A549 (cell line): Measurements from ENCODE around the gene PAX9. TPM values are rescaled to one million over a fixed set of nuclear protein-coding genes. Genes with fewer than 3 reads are reported as not detected.

ENCODE experiments used
- ATAC-seq, 2 experiments: fragments of 200-7000 bp in 1 of 2; fragments of >200 bp in 1 of 2; cut with Nextera tagmentation in 1 of 2; cut with Tn5 transposase in 1 of 2; 3 replicates each; pipeline versions ENCODE4 v1.8.0 to v1.9.1; 2018 to 2020; ENCODE audit warnings: mild to moderate bottlenecking in 1 of 2, moderate library complexity in 1 of 2
- CTCF ChIA-PET: fragments of 300-600 bp; sonication (Branson Sonifier 250); formaldehyde crosslinking; extraction: SDS; loops from one replicate; lab custom pipeline; 2021; ENCODE audit warnings: antibody characterized with exemption, inconsistent platforms; lab: Yijun Ruan, JAX
- POLR2A ChIA-PET: fragments of 350-600 bp; formaldehyde crosslinking; extraction: SDS; loops from one replicate; lab custom pipeline; 2021; ENCODE audit warnings: antibody characterized with exemption, inconsistent platforms; lab: Yijun Ruan, JAX
- DNase-seq, 2 experiments: peaks; one replicate each; pipeline versions ENCODE4 v3.0.0 to v3.0.0-alpha.2; 2011 to 2016; ENCODE audit warnings: low read depth in 1 of 2, low spot score in 1 of 2
- FAIRE-seq: peaks from 2 replicates; lab custom pipeline; 2011; peaks lifted over from hg19 to GRCh38; lab: Jason Lieb, UNC
- H3K27ac ChIP-seq, 2 experiments: fragments of >200 bp; sonication (Bioruptor Twin); formaldehyde crosslinking; 3 replicates each; pipeline ENCODE4 v1.5.1; 2016 to 2017
- H3K4me1 ChIP-seq: fragments of >200 bp; sonication (Bioruptor Twin); formaldehyde crosslinking; 3 replicates; pipeline ENCODE4 v1.6.1; 2016
- H3K4me2 ChIP-seq: fragments of >200 bp; sonication (Bioruptor Twin); formaldehyde crosslinking; 3 replicates; pipeline ENCODE4 v1.6.1; 2016
- H3K4me3 ChIP-seq: fragments of >200 bp; sonication (Bioruptor Twin); formaldehyde crosslinking; 3 replicates; pipeline ENCODE4 v1.5.1; 2016
- H3K9me3 ChIP-seq: fragments of >200 bp; sonication (Bioruptor Twin); formaldehyde crosslinking; 3 replicates; pipeline ENCODE4 v1.6.1; 2016
- CHD2 ChIP-seq: fragments of 150-350 bp; IDR thresholded peaks from 2 replicates; pipeline ENCODE4 v1.6.1; 2014; ENCODE audit warnings: low read length; ENCODE audit not compliant: partially characterized antibody
- CTCF ChIP-seq: fragments of >200 bp; sonication (Bioruptor Twin); formaldehyde crosslinking; IDR thresholded peaks from 3 replicates; pipeline ENCODE4 v1.5.1; 2016
- EP300 ChIP-seq, 2 experiments: fragments of >200 bp; sonication (Bioruptor Twin); formaldehyde crosslinking; IDR thresholded peaks; 2 replicates in 1 of 2; 3 replicates in 1 of 2; pipeline ENCODE4 v1.6.1; 2016 to 2017
- ESRRA ChIP-seq: fragments of 150-350 bp; IDR thresholded peaks from 2 replicates; pipeline ENCODE4 v1.6.1; 2014; ENCODE audit warnings: mild to moderate bottlenecking, low read length, borderline replicate concordance
- FOSB ChIP-seq: fragments of 250-450 bp; sonication (Bioruptor Pico); IDR thresholded peaks from 2 replicates; pipeline ENCODE4 v1.5.0; 2020; ENCODE audit warnings: mild to moderate bottlenecking, moderate library complexity
- FOSL2 ChIP-seq, 2 experiments: fragments of 450-650 bp in 1 of 2; fragments of >200 bp in 1 of 2; sonication (Bioruptor Twin) in 1 of 2; formaldehyde crosslinking; IDR thresholded peaks; 2 replicates each; pipeline versions ENCODE4 v1.5.0 to v1.6.1; 2016 to 2020; ENCODE audit warnings: mild to moderate bottlenecking in 1 of 2, moderate library complexity in 1 of 2
- GATA3 ChIP-seq: IDR thresholded peaks from 2 replicates; pipeline ENCODE4 v1.6.1; 2012; ENCODE audit warnings: borderline replicate concordance
- HEYL ChIP-seq: fragments of 250-450 bp; sonication (Bioruptor Pico); IDR thresholded peaks from 2 replicates; pipeline ENCODE4 v1.8.0; 2021; ENCODE audit warnings: mild to moderate bottlenecking, moderate library complexity
- HOXA7 ChIP-seq: fragments of 250-450 bp; sonication (Bioruptor Pico); IDR thresholded peaks from 2 replicates; pipeline ENCODE4 v1.5.0; 2020; ENCODE audit warnings: mild to moderate bottlenecking, moderate library complexity
- MAFK ChIP-seq: fragments of 450-650 bp; IDR thresholded peaks from 2 replicates; pipeline ENCODE4 v1.6.1; 2014; ENCODE audit not compliant: partially characterized antibody
- MAX ChIP-seq: IDR thresholded peaks from 2 replicates; pipeline ENCODE4 v1.6.1; 2012
- MAZ ChIP-seq: fragments of 150-350 bp; IDR thresholded peaks from 2 replicates; pipeline ENCODE4 v1.6.1; 2014; ENCODE audit warnings: antibody characterized with exemption, low read depth, low read length, borderline replicate concordance
- NFE2L2 ChIP-seq: fragments of 150-350 bp; conservative IDR thresholded peaks from 2 replicates; pipeline ENCODE4 v1.6.1; 2014; ENCODE audit warnings: low read length
- PHF8 ChIP-seq: fragments of 200-600 bp; sonication (generic); IDR thresholded peaks from 2 replicates; pipeline ENCODE4 v1.6.1; 2016; ENCODE audit warnings: low read depth, mild to moderate bottlenecking, antibody characterized with exemption, moderate library complexity, borderline replicate concordance
- POLR2A ChIP-seq: IDR thresholded peaks from 2 replicates; pipeline ENCODE4 v1.6.1; 2012; ENCODE audit warnings: mild to moderate bottlenecking, low read length
- POLR2AphosphoS2 ChIP-seq: conservative IDR thresholded peaks from 2 replicates; pipeline ENCODE4 v1.6.1; 2012; ENCODE audit warnings: low read length, improper control_type of control experiment, inconsistent platforms
- RCOR1 ChIP-seq: fragments of 150-350 bp; IDR thresholded peaks from 2 replicates; pipeline ENCODE4 v1.6.1; 2014; ENCODE audit warnings: antibody characterized with exemption, low read length, low read depth
- ZFP36 ChIP-seq: fragments of 450-650 bp; IDR thresholded peaks from 2 replicates; pipeline ENCODE4 v1.6.1; 2014; ENCODE audit warnings: borderline replicate concordance; ENCODE audit not compliant: partially characterized antibody
- ZNF302 ChIP-seq: fragments of 250-450 bp; sonication (Bioruptor Pico); IDR thresholded peaks from 2 replicates; pipeline ENCODE4 v1.9.0; 2021; ENCODE audit warnings: inconsistent platforms, mild to moderate bottlenecking, moderate library complexity
- ZSCAN20 ChIP-seq: fragments of 250-450 bp; sonication (Bioruptor Pico); IDR thresholded peaks from 2 replicates; pipeline ENCODE4 v1.8.0; 2022; ENCODE audit warnings: mild to moderate bottlenecking, moderate library complexity
- WGBS: methylation state at CpG from one replicate; pipeline ENCODE4 v1.1.6; 2017; ENCODE audit errors: missing lambda C conversion rate; 5-methylcytosine and 5-hydroxymethylcytosine counted together
- polyA plus RNA-seq, 4 experiments: library from polyadenylated mRNA; depleted of rRNA in 3 of 4; stranded (reverse); fragments of >200 nt; fragmentation: RNase III in 1 of 4; extraction: RNeasy Plus Mini Kit Qiagen cat#74134 plus additional on column Dnase treatment in 1 of 4; gene quantifications; 2 replicates in 3 of 4; 3 replicates in 1 of 4; pipeline ENCODE4 v1.2.3, GENCODE V29; 2011 to 2017
- TF ChIP-seq, protein P1 (sequence below): fragments of 250-450 bp; sonication (Bioruptor Pico); IDR thresholded peaks from 2 replicates; pipeline ENCODE4 v1.5.0; 2020; ENCODE audit warnings: low read depth, mild to moderate bottlenecking, moderate library complexity

The PAX9 gene
- polyA plus RNA-seq, 2 of the 4 experiments (the other 2 are of a cell fraction), result 0.75 to 1.8 TPM

DNA sequence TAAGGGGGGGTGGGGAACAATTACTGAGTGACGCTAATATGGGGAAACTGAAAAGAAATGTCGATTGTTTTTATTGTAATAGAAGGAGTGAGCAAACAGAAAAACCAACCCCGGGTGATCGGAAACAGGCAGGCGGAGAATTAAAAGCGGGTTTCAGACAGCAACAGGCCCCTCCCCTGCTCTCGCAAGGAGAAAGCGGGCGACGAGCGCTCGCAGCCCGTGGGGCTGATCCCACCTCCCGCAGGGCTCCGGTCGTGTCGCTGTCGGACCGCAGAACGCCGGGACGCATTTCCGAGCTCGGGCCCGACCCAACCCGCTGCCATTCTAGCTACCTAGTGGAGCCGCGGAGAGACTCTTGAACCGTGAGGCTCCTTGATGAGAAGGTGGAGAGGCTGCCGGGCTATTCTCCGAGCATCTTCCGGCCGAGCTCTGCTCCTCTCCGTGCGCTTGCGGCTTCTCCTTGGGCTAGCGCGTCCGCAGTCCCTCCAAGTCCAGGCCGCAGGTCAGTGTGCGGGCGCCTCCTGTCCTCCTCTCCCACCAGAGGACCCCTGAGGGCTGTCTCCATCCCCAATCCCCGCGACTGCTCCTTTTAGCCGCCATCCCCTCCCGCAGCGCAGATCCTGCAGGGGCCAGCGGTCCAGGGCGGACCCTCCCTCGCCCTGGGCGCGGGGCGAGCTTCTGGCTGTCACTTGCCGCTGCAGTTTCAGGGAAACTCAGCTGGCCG is 4.1 kb upstream of the PAX9 start:
- CTCF ChIA-PET, result interaction anchor here (1.1 to 9.0 kb wide), 10 partner anchors 11 to 514 kb away, joined by 3 to 118 read pairs (median 14); no protein-coding TSS in a partner anchor

GRCh38 chr14:36658123-36659009 is 3.3 kb upstream of the PAX9 start:
- FAIRE-seq, result no peak
- CTCF ChIA-PET, result interaction anchor here (0.6 to 9.0 kb wide), 8 partner anchors 11 to 492 kb away, joined by 3 to 118 read pairs (median 6); partner anchors contain the start of gene NKX2-1

More for the DNA sequence above, 4.1 kb upstream of the PAX9 start:
- POLR2A ChIA-PET, result interaction anchor here (0.7 kb wide), 1 partner anchor 19 kb away, joined by 4 read pairs; no protein-coding TSS in a partner anchor
- TF ChIP-seq PHF8 (no peak), MAFK (no peak)
- peaks cover 6% of the 10 kb centered on the region; the same call in 1 of the 3 replicates for H3K4me1 ChIP-seq
- DNase-seq, result no peak
- H3K27ac ChIP-seq, result no peak overlapping the region
- no peaks in the 10 kb centered on the region for H3K9me3 ChIP-seq
- no peak for ATAC-seq
- WGBS, result 91% methylated on average over 55 of the region's 55 CpGs
- no peak overlapping the region for H3K4me2 ChIP-seq
- FAIRE-seq, result no peak
- H3K4me3 ChIP-seq, result no peak overlapping the region

More at GRCh38 chr14:36658123-36659009, 3.3 kb upstream of the PAX9 start:
- DNase-seq (no peak), ATAC-seq (no peak)
- Histone ChIP-seq H3K4me3 (no peak overlapping the region), H3K4me1 (peaks cover 10% of the 10 kb centered on the region; the same call in 1 of the 3 replicates), H3K9me3 (no peaks in the 10 kb centered on the region), H3K27ac (no peak overlapping the region), H3K4me2 (no peak overlapping the region)
- no peak for TF ChIP-seq ESRRA
- no peak for TF ChIP-seq ZSCAN20 (CRISPR knock-in tag)
- no peak for TF ChIP-seq GATA3
- TF ChIP-seq CTCF, result no peak
- no peak for TF ChIP-seq FOSB (CRISPR knock-in tag)
- TF ChIP-seq, protein P1, sequence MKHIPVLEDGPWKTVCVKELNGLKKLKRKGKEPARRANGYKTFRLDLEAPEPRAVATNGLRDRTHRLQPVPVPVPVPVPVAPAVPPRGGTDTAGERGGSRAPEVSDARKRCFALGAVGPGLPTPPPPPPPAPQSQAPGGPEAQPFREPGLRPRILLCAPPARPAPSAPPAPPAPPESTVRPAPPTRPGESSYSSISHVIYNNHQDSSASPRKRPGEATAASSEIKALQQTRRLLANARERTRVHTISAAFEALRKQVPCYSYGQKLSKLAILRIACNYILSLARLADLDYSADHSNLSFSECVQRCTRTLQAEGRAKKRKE (CRISPR knock-in tag), result no peak
- no peak for TF ChIP-seq POLR2AphosphoS2
- TF ChIP-seq RCOR1, result no peak
- no peak for TF ChIP-seq NFE2L2
- no peak for TF ChIP-seq FOSL2 (IDR thresholded peaks at IDR 0.05)
- no peak for TF ChIP-seq FOSL2 (CRISPR knock-in tag; IDR thresholded peaks at IDR 0.05)
- TF ChIP-seq HEYL, result no peak
- TF ChIP-seq ZFP36, result no peak
- no peak for TF ChIP-seq MAZ
- TF ChIP-seq POLR2A, result no peak
- TF ChIP-seq MAX, result no peak
- TF ChIP-seq ZNF302 (CRISPR knock-in tag), result no peak
- no peak for TF ChIP-seq HOXA7 (CRISPR knock-in tag)
- no peak for TF ChIP-seq EP300 (IDR thresholded peaks at IDR 0.05)
- TF ChIP-seq CHD2, result no peak
- POLR2A ChIA-PET, result no interaction called here
- 88% methylated on average over 30 of the region's 55 CpGs for WGBS
